ENCODE results near the gene PPP5C.
A peak's percentile ranks its signal among the peaks of the same experiment; 100 is the strongest.
"Not testable (repeated sequence)": the region's sequence is repeated elsewhere in the genome, so short reads cannot be mapped to it uniquely, and the experiment has no call there.

Gene PPP5C

DNA sequence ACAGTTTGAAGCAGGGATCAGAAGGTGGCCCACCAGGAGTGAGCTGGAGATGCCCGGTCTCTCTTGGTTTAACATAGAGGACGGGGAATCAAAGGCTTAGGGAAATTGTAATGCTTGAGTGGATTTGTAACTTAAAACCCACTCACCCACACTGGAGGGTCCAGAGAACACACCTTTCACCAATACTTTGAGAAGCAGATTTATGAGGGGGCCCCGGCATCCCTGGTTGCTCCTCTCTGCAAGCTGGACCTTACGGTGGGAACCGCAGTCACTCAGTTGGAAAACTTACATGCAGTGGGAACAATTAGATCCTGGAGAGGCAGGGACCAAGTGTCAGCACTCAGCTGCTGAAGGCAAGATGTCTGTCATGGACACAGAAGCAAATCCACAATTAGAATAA is 20.5 kb downstream of the PPP5C start:
- no peak for DNase-seq

DNA sequence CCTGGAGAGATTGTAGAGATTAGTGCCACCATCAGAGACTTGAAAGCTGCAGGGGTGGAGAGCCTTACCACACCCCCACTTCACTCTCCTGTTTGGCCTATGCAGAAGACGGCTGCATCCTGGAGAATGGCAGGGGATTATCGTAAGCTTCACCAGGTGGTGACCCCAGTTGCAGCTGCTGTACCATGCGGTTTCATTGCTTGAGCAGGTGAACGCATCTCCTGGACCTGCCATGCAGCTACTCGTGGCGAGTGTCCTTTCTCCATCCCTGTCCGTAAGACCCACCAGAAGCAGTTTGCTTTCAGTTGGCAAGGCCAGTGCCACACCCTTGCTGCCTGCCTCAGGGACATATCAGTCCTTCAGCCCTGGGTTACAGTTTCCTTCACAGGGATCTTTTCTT is 21.2 kb downstream of the PPP5C start:
- DNase-seq, result no peak

GRCh38 chr19:46369817-46370216 is 22.9 kb downstream of the PPP5C start:
- DNase-seq, result no peak

GRCh38 chr19:46371371-46371901 is 24.5 kb downstream of the PPP5C start:
- DNase-seq, result no peak

DNA sequence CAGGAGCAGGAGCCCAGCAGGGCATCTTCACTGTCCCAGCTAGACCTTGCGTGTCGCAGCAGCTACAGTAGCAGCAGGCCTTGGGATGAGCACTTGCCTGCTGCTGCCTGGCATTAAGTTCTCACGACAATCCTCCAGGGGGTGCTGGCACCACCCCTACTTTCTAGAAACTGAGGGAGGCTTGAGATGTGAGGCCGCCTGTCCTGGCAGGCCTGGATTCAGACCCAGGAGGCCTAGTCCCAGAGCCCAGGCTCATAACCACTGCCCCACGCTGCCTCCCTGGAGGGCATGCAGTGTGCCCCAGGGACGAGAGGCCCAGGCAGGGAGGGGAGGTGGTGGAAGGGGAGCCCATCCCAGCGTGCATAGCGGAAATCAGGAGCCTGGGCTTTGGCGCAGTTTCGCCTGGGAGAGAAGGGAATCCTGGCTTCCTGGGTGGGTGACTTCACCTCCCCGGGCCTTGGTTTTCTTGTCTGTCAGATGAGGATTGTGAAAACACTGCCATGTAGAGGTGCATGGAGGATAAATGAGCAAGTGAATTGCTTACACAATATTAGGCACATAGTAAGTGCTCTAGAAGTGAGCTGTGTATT is 26.1 kb downstream of the PPP5C start:
- no peak for DNase-seq

DNA sequence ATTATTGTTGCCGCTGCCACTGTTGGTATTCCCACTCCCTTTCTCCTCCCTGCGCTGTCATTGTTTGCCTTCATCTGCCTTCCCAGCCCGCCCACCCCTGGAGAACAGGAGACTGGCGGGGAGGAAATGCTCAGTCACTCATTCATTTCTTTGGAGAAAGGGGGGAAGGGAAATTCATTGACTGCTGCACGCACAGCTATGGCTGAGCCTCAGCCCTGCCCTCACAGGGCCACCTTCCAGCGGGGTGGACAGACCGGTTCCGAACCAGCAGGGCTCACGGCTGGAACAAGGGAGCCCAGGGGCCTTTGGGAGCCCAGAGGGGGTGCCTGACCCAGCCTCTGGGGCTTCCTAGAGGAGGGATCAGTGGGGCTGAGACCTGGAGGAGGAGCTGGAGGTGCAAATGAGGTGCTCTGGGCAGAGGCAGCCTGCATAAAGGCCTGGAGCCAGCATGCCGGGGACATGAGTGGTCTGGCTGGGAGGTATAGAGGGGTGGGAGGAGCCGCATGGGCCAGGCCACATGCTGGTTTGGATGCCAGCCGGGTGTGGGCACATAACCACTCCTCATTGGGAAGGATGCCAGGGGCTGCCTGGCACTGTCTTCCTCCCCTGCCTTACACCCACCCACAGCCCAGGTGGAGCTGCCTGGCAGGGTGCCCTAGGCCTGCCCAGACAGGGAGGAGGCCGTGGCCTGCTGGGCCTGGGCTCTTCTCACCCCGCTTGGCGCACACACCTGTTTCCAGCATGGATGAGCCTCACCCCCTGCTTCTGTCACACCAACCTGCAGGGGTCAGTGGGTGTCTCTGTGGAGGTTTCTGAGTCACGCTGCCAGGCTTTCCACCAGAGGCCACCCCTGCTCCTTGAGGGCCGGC is 26.8 kb downstream of the PPP5C start:
- DNase-seq, result peak; percentile 92

DNA sequence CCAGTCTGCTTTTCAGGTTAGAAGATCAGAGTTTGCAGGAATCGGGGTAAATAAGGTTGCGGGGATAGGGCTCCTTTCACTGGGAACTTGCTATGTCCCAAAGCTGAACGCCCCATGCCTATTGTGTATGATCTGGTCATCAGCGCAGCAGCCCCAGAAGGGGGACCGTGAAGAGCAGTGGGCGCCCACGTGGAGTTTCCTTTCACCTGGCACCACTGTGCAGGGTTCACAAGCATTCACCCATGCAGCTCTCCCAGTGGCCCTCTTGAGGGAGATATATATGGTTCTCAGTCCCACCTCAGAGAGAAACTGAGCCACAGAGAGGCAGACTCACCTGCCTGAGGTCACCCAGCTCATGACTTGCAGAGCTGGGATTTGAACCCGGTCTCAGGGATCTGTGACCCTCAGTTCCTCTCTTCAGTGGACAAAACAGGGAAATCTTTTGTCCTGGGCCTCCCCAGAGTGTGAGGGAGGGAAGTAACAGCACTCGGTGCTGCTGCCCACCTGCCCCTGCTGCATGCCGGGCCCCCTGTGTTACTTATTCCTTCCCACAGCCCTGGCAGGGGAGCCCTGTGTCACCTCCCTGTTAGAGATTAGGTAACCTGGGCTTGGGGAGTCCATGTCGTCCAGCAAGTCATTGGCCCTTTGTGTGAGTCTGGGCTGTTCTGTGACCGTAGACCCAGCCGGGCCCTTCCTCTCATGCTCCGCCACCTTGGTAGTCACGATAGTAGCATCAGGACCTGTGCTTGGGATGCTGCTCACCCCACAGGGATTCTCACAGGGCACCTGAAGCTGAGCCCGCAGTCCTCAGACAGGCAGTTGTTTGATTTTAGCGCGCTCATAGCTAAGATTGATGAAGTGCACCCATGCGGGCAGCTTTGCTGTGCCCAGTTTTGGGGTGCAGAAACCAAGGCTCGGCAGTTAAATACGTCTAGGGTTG is 27.9 kb downstream of the PPP5C start:
- no peak for DNase-seq

GRCh38 chr19:46375476-46376067 is 28.7 kb downstream of the PPP5C start:
- not testable (repeated sequence) for DNase-seq

- no peak for DNase-seq
Measured at GRCh38 chr19:46376241-46377153, 29.6 kb downstream of the PPP5C start.

- DNase-seq, result no peak
Measured at GRCh38 chr19:46378268-46378667, 31.4 kb downstream of the PPP5C start.

DNA sequence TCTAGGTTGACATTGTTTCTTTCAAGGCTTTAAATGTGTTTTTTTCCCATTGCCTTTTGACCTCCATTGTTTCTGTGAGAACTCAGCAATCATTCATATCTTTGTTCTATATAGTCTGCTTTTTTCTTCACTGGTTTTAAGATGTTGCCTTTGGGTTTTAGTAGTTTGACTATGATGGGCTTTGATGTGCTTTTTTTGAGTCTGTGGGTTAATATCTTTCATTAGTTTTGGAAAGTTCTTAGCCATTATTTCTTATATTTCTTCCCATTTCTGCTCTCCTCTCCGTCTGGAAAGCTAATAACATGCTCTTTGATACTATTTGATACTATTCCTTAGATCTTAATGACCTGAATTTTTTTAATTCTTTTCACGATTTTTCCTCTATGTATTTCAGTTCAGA is 33.8 kb downstream of the PPP5C start:
- no peak for DNase-seq

- no peak for DNase-seq
Measured at GRCh38 chr19:46381346-46381745, 34.5 kb downstream of the PPP5C start.

DNA sequence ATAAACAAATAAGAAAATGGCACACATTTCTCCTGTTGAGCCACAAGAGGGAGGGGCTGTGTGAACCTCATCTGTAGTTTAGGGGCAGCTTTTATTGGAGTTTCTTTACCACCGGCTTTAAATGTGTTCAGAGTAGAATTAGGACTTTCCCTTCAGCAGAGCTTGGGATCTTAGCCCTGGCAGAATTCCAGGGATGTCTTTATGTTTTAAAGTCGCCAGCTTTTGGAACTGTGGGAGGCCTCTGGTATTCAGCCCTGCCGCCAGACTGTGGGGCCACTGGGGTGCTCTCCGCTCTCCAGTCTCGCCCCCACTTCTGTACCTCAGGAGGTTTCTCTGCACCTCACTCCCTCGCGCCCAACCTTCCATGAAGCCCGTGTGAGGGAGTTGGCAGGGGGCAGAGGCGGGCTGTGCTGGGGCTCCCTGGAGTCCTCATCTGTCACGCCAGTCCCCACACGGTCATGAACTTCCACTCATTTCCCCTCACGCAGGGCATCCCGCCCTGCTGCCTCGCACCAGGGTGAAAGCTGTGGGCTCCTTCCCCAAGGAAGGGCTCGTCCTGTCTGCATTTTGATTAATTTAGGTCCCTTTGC is 35.0 kb downstream of the PPP5C start:
- no peak for DNase-seq

DNA sequence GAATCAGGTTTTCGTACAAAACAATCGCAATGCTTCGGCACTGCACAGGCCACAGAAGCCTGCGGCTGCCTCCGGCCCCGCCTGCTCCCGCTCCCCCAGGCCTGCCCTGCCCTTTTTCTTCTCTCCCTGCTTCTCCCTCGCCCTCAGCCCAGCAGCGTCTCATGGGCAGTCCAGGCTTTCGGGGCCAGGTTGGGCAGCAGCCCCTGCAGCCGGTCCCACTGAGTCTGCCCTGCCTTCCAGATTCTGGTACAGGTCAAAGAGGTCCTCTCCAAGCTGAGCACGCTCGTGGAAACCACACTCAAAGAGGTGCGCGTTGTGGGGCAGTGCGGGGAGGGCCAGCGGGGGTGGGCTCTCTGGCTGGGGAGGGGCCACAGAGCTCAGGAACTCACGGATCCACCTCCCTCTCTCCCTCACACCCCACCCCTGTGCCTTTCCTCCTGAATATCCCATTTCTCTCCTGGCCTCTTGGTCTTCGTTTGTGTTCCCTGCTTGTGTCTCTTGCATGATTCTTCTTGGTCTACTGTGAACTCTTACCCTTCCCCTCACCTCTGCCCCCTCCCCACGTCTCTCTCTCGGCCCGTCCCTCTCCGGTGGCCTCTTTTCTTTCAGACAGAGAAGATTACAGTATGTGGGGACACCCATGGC is 36.4 kb downstream of the PPP5C start:
- no peak for DNase-seq

GRCh38 chr19:46383846-46384245 is 37.0 kb downstream of the PPP5C start:
- DNase-seq, result no peak

DNA sequence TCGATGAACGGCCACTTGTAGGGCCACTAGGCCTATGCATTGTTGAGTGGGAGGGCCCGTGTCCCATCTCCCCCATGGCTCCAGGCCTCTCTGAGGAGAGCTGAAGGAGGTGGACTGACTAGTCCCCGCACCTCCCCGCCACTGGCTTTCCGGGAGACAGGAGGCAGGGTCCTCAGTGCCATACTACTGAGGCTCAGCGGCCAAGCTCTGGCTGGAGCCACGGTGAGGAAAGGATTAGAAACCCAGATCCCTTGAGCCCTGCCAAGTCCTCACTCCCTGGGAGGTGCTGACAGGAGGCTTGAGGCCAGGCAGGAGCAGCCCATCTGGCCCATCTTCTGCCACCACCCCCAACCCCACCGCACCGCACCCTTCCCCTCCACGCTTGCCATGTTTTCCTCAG is 37.5 kb downstream of the PPP5C start:
- DNase-seq, result no peak

DNA sequence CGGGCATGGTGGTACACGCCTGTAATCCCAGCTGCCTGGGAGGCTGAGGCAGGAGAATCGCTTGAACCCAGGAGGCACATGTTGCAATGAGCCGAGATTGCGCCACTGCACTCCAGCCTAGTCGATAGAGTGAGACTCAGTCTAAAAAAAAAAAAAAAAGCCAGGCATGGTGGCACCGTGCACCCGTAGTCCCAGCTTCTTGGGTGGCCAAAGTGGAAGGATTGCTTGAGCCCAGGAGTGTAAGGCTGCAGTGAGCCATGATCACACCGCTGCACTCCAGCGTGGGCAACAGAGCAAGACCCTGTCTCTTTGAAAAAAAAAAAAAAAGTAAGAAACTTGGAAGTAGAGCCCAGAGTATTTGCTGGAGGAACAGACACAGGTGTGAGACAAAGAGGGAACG is 38.7 kb downstream of the PPP5C start:
- DNase-seq, result no peak

GRCh38 chr19:46386151-46386550 is 39.3 kb downstream of the PPP5C start:
- no peak for DNase-seq

GRCh38 chr19:46386996-46387712 is 40.3 kb downstream of the PPP5C start:
- no peak for DNase-seq

GRCh38 chr19:46387713-46388130 is 40.8 kb downstream of the PPP5C start:
- DNase-seq, result no peak
